Measurements from ENCODE around the gene CNTROB.

Gene CNTROB

GRCh38 chr17:7956228-7956965 lies 24.4 kb downstream of the CNTROB start:
- H3K4me3 ChIP-seq (ENCODE audit: low read depth, low read length), result no peak overlapping the region
- TF ChIP-seq CTCF (IDR thresholded peaks at IDR 0.05; ENCODE audit: low read depth, low read length, missing control alignments), result no peak
- DNase-seq (ENCODE audit: low read depth), result no peak

- no peak for DNase-seq (ENCODE audit: low read depth)
- TF ChIP-seq CTCF (IDR thresholded peaks at IDR 0.05; ENCODE audit: low read depth, low read length, missing control alignments), result no peak
- H3K4me3 ChIP-seq (ENCODE audit: low read depth, low read length), result no peak overlapping the region
Measured at GRCh38 chr17:7959503-7960253, 27.7 kb downstream of the CNTROB start.

GRCh38 chr17:7961421-7961820 lies 29.4 kb downstream of the CNTROB start:
- TF ChIP-seq CTCF (IDR thresholded peaks at IDR 0.05; ENCODE audit: low read depth, low read length, missing control alignments), result no peak
- no peak for DNase-seq (ENCODE audit: low read depth)
- no peak overlapping the region for H3K4me3 ChIP-seq (ENCODE audit: low read depth, low read length)

GRCh38 chr17:7967751-7968150 lies 35.7 kb downstream of the CNTROB start:
- no peak for DNase-seq (ENCODE audit: low read depth)
- no peak for TF ChIP-seq CTCF (IDR thresholded peaks at IDR 0.05; ENCODE audit: low read depth, low read length, missing control alignments)

GRCh38 chr17:7969433-7969832 lies 37.4 kb downstream of the CNTROB start:
- DNase-seq (ENCODE audit: low read depth), result no peak
- no peak overlapping the region for H3K4me3 ChIP-seq (ENCODE audit: low read depth, low read length)
- TF ChIP-seq CTCF (IDR thresholded peaks at IDR 0.05; ENCODE audit: low read depth, low read length, missing control alignments), result no peak

More at GRCh38 chr17:7967751-7968150, 35.7 kb downstream of the CNTROB start:
- H3K4me3 ChIP-seq (ENCODE audit: low read depth, low read length), result no peak overlapping the region

GRCh38 chr17:7971651-7972050 lies 39.6 kb downstream of the CNTROB start:
- no peak for TF ChIP-seq CTCF (IDR thresholded peaks at IDR 0.05; ENCODE audit: low read depth, low read length, missing control alignments)
- no peak for DNase-seq (ENCODE audit: low read depth)
- no peak overlapping the region for H3K4me3 ChIP-seq (ENCODE audit: low read depth, low read length)
